GM12878 (cell line): ENCODE data around the gene MIAT. TPM values are rescaled to one million over a fixed set of nuclear protein-coding genes. Genes with fewer than 3 reads are reported as not detected.

Experiments
- BACH1 ChIP-seq: fragments of 450-650 bp; IDR thresholded peaks from 2 replicates; pipeline ENCODE4 v1.6.1; 2017; ENCODE audit warnings: mild to moderate bottlenecking, borderline replicate concordance
- BRCA1 ChIP-seq: IDR thresholded peaks from 2 replicates; pipeline ENCODE4 v1.6.1; 2011; ENCODE audit warnings: low read depth, low read length, improper control_type of control experiment
- E2F4 ChIP-seq: IDR thresholded peaks from 2 replicates; pipeline ENCODE4 v1.6.1; 2012; ENCODE audit warnings: low read depth, low read length, improper control_type of control experiment
- EED ChIP-seq: sonication (generic); IDR thresholded peaks from 2 replicates; pipeline ENCODE4 v1.6.1; 2016; ENCODE audit warnings: antibody characterized with exemption, low read depth
- EGR1 ChIP-seq, 2 experiments: IDR thresholded peaks; 1 replicate in 1 of 2; 2 replicates in 1 of 2; pipeline ENCODE4 v1.6.1; 2011 to 2012; ENCODE audit warnings: low read depth in 2 of 2, low read length in 2 of 2, borderline replicate concordance in 1 of 2, mild to moderate bottlenecking in 1 of 2, moderate library complexity in 1 of 2
- ESRRA ChIP-seq: IDR thresholded peaks from 2 replicates; pipeline ENCODE4 v1.6.1; 2012; ENCODE audit warnings: mild to moderate bottlenecking, low read length, improper control_type of control experiment
- FOXK2 ChIP-seq: fragments of 450-650 bp; IDR thresholded peaks from 2 replicates; pipeline ENCODE4 v1.6.1; 2017; ENCODE audit warnings: mild to moderate bottlenecking, moderate library complexity
- HDAC6 ChIP-seq: fragments of 200-600 bp; sonication (generic); IDR thresholded peaks from one replicate; pipeline ENCODE4 v1.8.0; 2017; ENCODE audit warnings: antibody characterized with exemption; ENCODE audit not compliant: unreplicated experiment
- IKZF2 ChIP-seq, 2 experiments: fragments of 450-650 bp; IDR thresholded peaks; 2 replicates each; pipeline ENCODE4 v1.6.1; 2017; ENCODE audit warnings: mild to moderate bottlenecking in 2 of 2, moderate library complexity in 2 of 2
- IRF4 ChIP-seq: IDR thresholded peaks from 2 replicates; pipeline ENCODE4 v1.6.1; 2011; ENCODE audit warnings: low read depth, low read length
- MYB ChIP-seq: fragments of 150-350 bp; IDR thresholded peaks from 2 replicates; pipeline ENCODE4 v1.6.1; 2014; ENCODE audit warnings: mild to moderate bottlenecking, low read depth, low read length, borderline replicate concordance
- NKRF ChIP-seq: fragments of 450-650 bp; conservative IDR thresholded peaks from 2 replicates; pipeline ENCODE4 v1.6.1; 2017; ENCODE audit warnings: mild to moderate bottlenecking, moderate library complexity
- NRF1 ChIP-seq: conservative IDR thresholded peaks from 2 replicates; pipeline ENCODE4 v1.6.1; 2011; ENCODE audit warnings: mild to moderate bottlenecking, low read depth, low read length, improper control_type of control experiment
- PAX8 ChIP-seq: fragments of 450-650 bp; IDR thresholded peaks from 2 replicates; pipeline ENCODE4 v1.6.1; 2017; ENCODE audit warnings: mild to moderate bottlenecking, moderate library complexity
- POU2F2 ChIP-seq: IDR thresholded peaks from 3 replicates; pipeline ENCODE4 v1.6.1; 2011; ENCODE audit warnings: low read depth, mild to moderate bottlenecking, low read length, borderline replicate concordance
- PRDM15 ChIP-seq: fragments of 450-650 bp; formaldehyde crosslinking; IDR thresholded peaks from 2 replicates; pipeline ENCODE4 v1.4.0; 2020; ENCODE audit warnings: mild to moderate bottlenecking, moderate library complexity
- RB1 ChIP-seq: fragments of 450-650 bp; formaldehyde crosslinking; IDR thresholded peaks from 2 replicates; pipeline ENCODE4 v1.6.1; 2017; ENCODE audit warnings: mild to moderate bottlenecking, borderline replicate concordance
- RELA ChIP-seq: fragments of 450-650 bp; IDR thresholded peaks from 2 replicates; pipeline ENCODE4 v1.8.0; 2014; ENCODE audit warnings: borderline replicate concordance; ENCODE audit not compliant: partially characterized antibody
- SP1 ChIP-seq: IDR thresholded peaks from one replicate; pipeline ENCODE4 v1.6.1; 2011; ENCODE audit warnings: low read depth, low read length
- YBX1 ChIP-seq: fragments of 450-650 bp; IDR thresholded peaks from 2 replicates; pipeline ENCODE4 v1.6.1; 2016; ENCODE audit warnings: antibody characterized with exemption
- polyA plus RNA-seq, 11 experiments: library from polyadenylated mRNA; depleted of rRNA in 4 of 11; unstranded in 6 of 11; stranded (reverse) in 5 of 11; fragments of >200 nt; fragmentation: Nextera tagmentation in 4 of 11; fragmentation: Illumina TruSeq in 1 of 11; extraction: Ambion mirVana in 4 of 11; extraction: Trizol in 1 of 11; gene quantifications; 1 replicate in 1 of 11; 2 replicates in 10 of 11; pipeline versions ENCODE4 v1.2.1 to v1.2.3, GENCODE V29; 2011 to 2016; ENCODE audit warnings: inconsistent platforms in 2 of 11, missing spikeins in 2 of 11, low read depth in 1 of 11
- total RNA-seq, 4 experiments: library from RNA; depleted of rRNA in 3 of 4; stranded (reverse); fragments of >200 nt in 3 of 4; fragmentation: Illumina TruSeq in 1 of 4; extraction: Trizol in 1 of 4; gene quantifications; 2 replicates each; pipeline versions ENCODE4 v1.2.1 to v1.2.3, GENCODE V29; 2013 to 2021

The MIAT gene
- total and polyA plus RNA-seq, 10 of the 15 experiments (the other 5 are each of a cell fraction or from before 2014, with no cell fraction given): 0.39 to 13.7 (median 4.6) TPM

- TF ChIP-seq NKRF (peak; percentile 56; the same call in 1 of the 2 replicates), IRF4 (0 out of 2 replicates have a peak, but pooled peaks have one; percentile 14), HDAC6 (no peak), MYB (no peak), NRF1 (no peak), PAX8 (no peak), EGR1 (IDR thresholded peaks at IDR 0.05; ENCODE audit: borderline replicate concordance in 1 of 2, low read depth in 2 of 2, low read length in 2 of 2) (no peak), SP1 (no peak), ESRRA (no peak), PRDM15 (no peak), IKZF2 (IDR thresholded peaks at IDR 0.05) (peak; percentile 74 to 77), POU2F2 (no peak), YBX1 (no peak), FOXK2 (no peak), BRCA1 (no peak), E2F4 (no peak), RELA (no peak), RB1 (no peak), BACH1 (peak; percentile 98), EED (peak; percentile 75)
Observed at GRCh38 chr22:26658671-26659478, 1.5 kb downstream of the MIAT start (continued).
